Measurements from ENCODE around the gene SLC6A2.

SLC6A2 gene

DNA sequence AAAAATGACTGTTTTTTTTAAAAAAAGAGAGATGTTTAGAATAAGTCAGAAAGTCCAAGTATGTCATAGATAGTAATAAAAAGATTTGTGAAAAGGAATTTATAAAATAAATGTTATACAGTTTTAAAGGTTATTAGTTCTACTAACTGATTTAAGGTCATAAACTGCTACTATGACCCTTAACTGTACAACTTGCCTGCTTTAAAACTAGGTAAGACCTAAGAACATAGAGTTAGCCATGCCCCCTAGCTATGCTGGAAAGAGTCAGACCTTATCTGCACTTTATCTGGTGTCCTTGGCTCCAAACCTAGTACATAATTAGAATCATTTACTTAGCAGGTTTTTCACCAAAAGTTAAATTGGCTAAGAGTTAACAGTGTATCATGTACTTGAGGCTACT is 23.5 kb upstream of the SLC6A2 start:
- Histone ChIP-seq H3K18ac (ENCODE audit: low read depth in 1 of 2, low read length in 2 of 2) (no peak overlapping the region), H3K4me2 (ENCODE audit: low read length, poor library complexity, severe bottlenecking) (no peak overlapping the region), H3K36me3 (ENCODE audit: control insufficient read depth in 1 of 2, insufficient read depth in 2 of 2, low read depth in 1 of 2, low read length in 2 of 2) (no peaks in the 10 kb centered on the region), H3K4ac (ENCODE audit: low read depth in 1 of 2, low read length in 2 of 2) (no peak overlapping the region), H3K23ac (ENCODE audit: low read length in 2 of 2) (no peak overlapping the region), H3K27ac (ENCODE audit: low read length, poor library complexity, severe bottlenecking) (no peak overlapping the region), H2BK15ac (ENCODE audit: low read depth, poor library complexity, severe bottlenecking) (no peak overlapping the region), H2AK5ac (ENCODE audit: low read length, severe bottlenecking) (no peak overlapping the region), H3K4me1 (ENCODE audit: control insufficient read depth, insufficient read depth, low read depth, low read length) (no peaks in the 10 kb centered on the region), H2AFZ (ENCODE audit: low read depth, low read length) (no peak overlapping the region), H3K79me1 (replicated peaks; ENCODE audit: low read length, poor library complexity, severe bottlenecking) (no peaks in the 10 kb centered on the region), H3K27me3 (ENCODE audit: control insufficient read depth in 1 of 2, insufficient read depth in 1 of 2, low read length in 2 of 2) (peaks cover 5 to 49% of the 10 kb centered on the region in 2 experiments), H2BK5ac (ENCODE audit: low read depth, low read length, poor library complexity, severe bottlenecking) (no peak overlapping the region), H3K9me3 (ENCODE audit: control insufficient read depth, low read length) (peaks cover 5% of the 10 kb centered on the region), H4K91ac (ENCODE audit: low read length) (no peak overlapping the region), H2BK120ac (ENCODE audit: low read depth, low read length) (no peak overlapping the region), H3K4me3 (ENCODE audit: insufficient read depth in 1 of 2, low read depth in 1 of 2, low read length in 2 of 2) (no peak overlapping the region), H3K9ac (ENCODE audit: low read length) (no peak overlapping the region), H3K14ac (ENCODE audit: low read length in 2 of 2) (no peak overlapping the region), H2BK12ac (ENCODE audit: low read length in 2 of 2) (no peak overlapping the region), H4K8ac (ENCODE audit: low read length) (no peak overlapping the region)
- DNase-seq: no peak

DNA sequence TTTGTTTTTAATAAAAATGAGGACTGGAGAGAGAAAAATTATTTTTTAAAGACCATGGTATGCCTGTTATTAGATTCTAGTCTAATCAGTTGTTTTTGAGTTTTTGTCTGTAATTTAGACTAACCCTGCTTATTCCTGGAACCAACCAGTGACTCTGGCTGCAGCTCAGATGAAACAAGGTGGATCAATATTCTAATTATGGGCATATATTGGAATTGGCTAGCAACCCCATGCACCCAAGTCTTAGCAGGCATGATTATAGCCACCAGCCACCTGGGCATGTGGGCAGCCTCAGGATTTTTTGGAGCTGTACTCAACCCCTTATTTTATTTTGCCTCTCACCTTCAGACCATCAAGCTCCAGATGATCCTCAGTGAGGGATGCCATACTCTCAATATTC is 21.6 kb upstream of the SLC6A2 start:
- Histone ChIP-seq H2BK5ac (ENCODE audit: low read depth, low read length, poor library complexity, severe bottlenecking) (no peak overlapping the region), H2BK12ac (ENCODE audit: low read length in 2 of 2) (no peak overlapping the region)

DNA sequence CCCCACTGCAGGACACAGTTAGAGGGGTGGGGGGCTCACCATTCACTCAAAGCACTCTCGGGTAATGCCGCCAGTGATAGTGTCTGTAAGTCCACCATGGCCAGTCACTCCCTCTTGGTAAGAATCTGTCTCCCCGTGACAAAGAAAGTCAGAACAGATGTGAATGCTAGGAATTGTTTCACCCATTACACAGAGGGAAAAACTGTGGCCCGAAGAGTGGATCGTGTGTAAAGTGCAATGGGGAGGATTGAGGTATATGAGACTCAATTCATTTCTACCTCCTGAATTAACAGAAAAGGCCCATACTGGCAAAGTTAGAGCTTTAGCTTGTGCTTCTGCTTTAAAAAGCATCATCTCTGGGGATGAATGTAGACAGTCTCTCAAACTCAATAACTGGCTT is 17.5 kb upstream of the SLC6A2 start:
- Histone ChIP-seq H2BK15ac (ENCODE audit: low read depth, poor library complexity, severe bottlenecking) (no peak overlapping the region), H3K36me3 (ENCODE audit: control insufficient read depth in 1 of 2, insufficient read depth in 2 of 2, low read depth in 1 of 2, low read length in 2 of 2) (no peaks in the 10 kb centered on the region), H3K27me3 (ENCODE audit: control insufficient read depth in 1 of 2, insufficient read depth in 1 of 2, low read length in 2 of 2) (peaks cover 0 to 51% of the 10 kb centered on the region in 2 experiments), H3K14ac (ENCODE audit: low read length in 2 of 2) (no peak overlapping the region), H2BK12ac (ENCODE audit: low read length in 2 of 2) (no peak overlapping the region), H2BK5ac (ENCODE audit: low read depth, low read length, poor library complexity, severe bottlenecking) (no peak overlapping the region), H4K91ac (ENCODE audit: low read length) (no peak overlapping the region), H3K79me1 (replicated peaks; ENCODE audit: low read length, poor library complexity, severe bottlenecking) (no peaks in the 10 kb centered on the region), H4K8ac (ENCODE audit: low read length) (no peak overlapping the region), H2AK5ac (ENCODE audit: low read length, severe bottlenecking) (no peak overlapping the region), H2BK120ac (ENCODE audit: low read depth, low read length) (no peak overlapping the region), H3K18ac (ENCODE audit: low read depth in 1 of 2, low read length in 2 of 2) (no peak overlapping the region), H2AFZ (ENCODE audit: low read depth, low read length) (no peak overlapping the region), H3K4ac (ENCODE audit: low read depth in 1 of 2, low read length in 2 of 2) (no peak overlapping the region), H3K27ac (ENCODE audit: low read length, poor library complexity, severe bottlenecking) (no peak overlapping the region), H3K23ac (ENCODE audit: low read length in 2 of 2) (no peak overlapping the region), H3K9ac (ENCODE audit: low read length) (no peak overlapping the region), H3K4me3 (ENCODE audit: insufficient read depth in 1 of 2, low read depth in 1 of 2, low read length in 2 of 2) (no peak overlapping the region), H3K4me2 (ENCODE audit: low read length, poor library complexity, severe bottlenecking) (no peak overlapping the region), H3K4me1 (ENCODE audit: control insufficient read depth, insufficient read depth, low read depth, low read length) (no peaks in the 10 kb centered on the region), H3K9me3 (ENCODE audit: control insufficient read depth, low read length) (no peaks in the 10 kb centered on the region)
- no peak for DNase-seq
- WGBS: 81% methylated on average over 5 of the region's 5 CpGs

More for the DNA sequence above, 21.6 kb upstream of the SLC6A2 start:
- Histone ChIP-seq H3K79me1 (replicated peaks; ENCODE audit: low read length, poor library complexity, severe bottlenecking) (no peaks in the 10 kb centered on the region), H3K9me3 (ENCODE audit: control insufficient read depth, low read length) (peaks cover 5% of the 10 kb centered on the region), H3K4me1 (ENCODE audit: control insufficient read depth, insufficient read depth, low read depth, low read length) (no peaks in the 10 kb centered on the region), H3K4me3 (ENCODE audit: insufficient read depth in 1 of 2, low read depth in 1 of 2, low read length in 2 of 2) (no peak overlapping the region), H3K27ac (ENCODE audit: low read length, poor library complexity, severe bottlenecking) (no peak overlapping the region), H3K23ac (ENCODE audit: low read length in 2 of 2) (no peak overlapping the region), H4K8ac (ENCODE audit: low read length) (no peak overlapping the region), H4K91ac (ENCODE audit: low read length) (no peak overlapping the region), H3K9ac (ENCODE audit: low read length) (no peak overlapping the region), H3K36me3 (ENCODE audit: control insufficient read depth in 1 of 2, insufficient read depth in 2 of 2, low read depth in 1 of 2, low read length in 2 of 2) (no peaks in the 10 kb centered on the region), H2BK15ac (ENCODE audit: low read depth, poor library complexity, severe bottlenecking) (no peak overlapping the region), H2AFZ (ENCODE audit: low read depth, low read length) (no peak overlapping the region), H3K4me2 (ENCODE audit: low read length, poor library complexity, severe bottlenecking) (no peak overlapping the region), H3K27me3 (ENCODE audit: control insufficient read depth in 1 of 2, insufficient read depth in 1 of 2, low read length in 2 of 2) (peaks cover 2 to 54% of the 10 kb centered on the region in 2 experiments), H3K14ac (ENCODE audit: low read length in 2 of 2) (no peak overlapping the region), H2AK5ac (ENCODE audit: low read length, severe bottlenecking) (no peak overlapping the region), H3K18ac (ENCODE audit: low read depth in 1 of 2, low read length in 2 of 2) (no peak overlapping the region), H2BK120ac (ENCODE audit: low read depth, low read length) (no peak overlapping the region), H3K4ac (ENCODE audit: low read depth in 1 of 2, low read length in 2 of 2) (no peak overlapping the region)
- DNase-seq: no peak

DNA sequence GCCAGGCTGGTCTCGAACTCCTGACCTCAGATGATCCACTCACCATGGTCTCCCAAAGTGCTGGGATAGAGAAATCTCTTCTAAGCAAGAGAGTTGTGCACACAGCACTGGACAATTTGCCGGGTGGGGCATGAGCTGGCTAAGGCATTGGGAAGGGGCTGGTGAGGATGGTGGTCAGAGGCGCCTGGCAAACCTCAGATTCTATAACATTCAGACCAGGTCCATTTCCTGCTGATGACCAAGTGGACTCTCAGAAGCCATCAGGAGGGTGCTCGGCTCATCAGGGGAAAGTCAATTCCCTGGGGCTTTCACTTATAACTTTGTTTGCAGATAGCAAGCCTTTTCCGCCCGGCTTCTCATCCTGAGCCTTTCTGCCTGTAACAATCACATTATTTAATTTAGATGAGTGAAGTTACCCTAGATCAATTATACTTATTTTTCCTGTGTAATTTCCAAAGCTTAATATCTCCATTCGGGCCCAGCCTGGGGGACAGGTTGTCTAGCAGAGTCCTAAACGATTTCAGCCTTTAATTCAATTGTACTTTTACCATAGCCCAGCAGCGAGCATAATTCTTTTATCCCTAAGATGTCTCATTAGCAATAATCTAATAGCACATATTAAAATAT is 15.0 kb upstream of the SLC6A2 start:
- Histone ChIP-seq H3K4ac (ENCODE audit: low read depth in 1 of 2, low read length in 2 of 2) (no peak overlapping the region), H2AFZ (ENCODE audit: low read depth, low read length) (no peak overlapping the region), H2BK5ac (ENCODE audit: low read depth, low read length, poor library complexity, severe bottlenecking) (no peak overlapping the region), H2AK5ac (ENCODE audit: low read length, severe bottlenecking) (no peak overlapping the region), H3K27me3 (ENCODE audit: control insufficient read depth in 1 of 2, insufficient read depth in 1 of 2, low read length in 2 of 2) (peaks cover 0 to 58% of the 10 kb centered on the region in 2 experiments), H3K4me3 (ENCODE audit: insufficient read depth in 1 of 2, low read depth in 1 of 2, low read length in 2 of 2) (no peak overlapping the region), H3K18ac (ENCODE audit: low read depth in 1 of 2, low read length in 2 of 2) (no peak overlapping the region), H2BK15ac (ENCODE audit: low read depth, poor library complexity, severe bottlenecking) (no peak overlapping the region), H4K8ac (ENCODE audit: low read length) (no peak overlapping the region), H3K9me3 (ENCODE audit: control insufficient read depth, low read length) (no peaks in the 10 kb centered on the region), H3K4me2 (ENCODE audit: low read length, poor library complexity, severe bottlenecking) (no peak overlapping the region), H2BK12ac (ENCODE audit: low read length in 2 of 2) (no peak overlapping the region), H3K23ac (ENCODE audit: low read length in 2 of 2) (no peak overlapping the region), H3K14ac (ENCODE audit: low read length in 2 of 2) (no peak overlapping the region), H3K27ac (ENCODE audit: low read length, poor library complexity, severe bottlenecking) (no peak overlapping the region), H3K36me3 (ENCODE audit: control insufficient read depth in 1 of 2, insufficient read depth in 2 of 2, low read depth in 1 of 2, low read length in 2 of 2) (no peaks in the 10 kb centered on the region), H2BK120ac (ENCODE audit: low read depth, low read length) (no peak overlapping the region), H3K4me1 (ENCODE audit: control insufficient read depth, insufficient read depth, low read depth, low read length) (no peaks in the 10 kb centered on the region), H3K9ac (ENCODE audit: low read length) (no peak overlapping the region), H4K91ac (ENCODE audit: low read length) (no peak overlapping the region), H3K79me1 (replicated peaks; ENCODE audit: low read length, poor library complexity, severe bottlenecking) (no peaks in the 10 kb centered on the region)
- no peak for DNase-seq
- 89% methylated on average over 5 of the region's 9 CpGs for WGBS
